Type B pancreatic cell (in vitro differentiated cells): ENCODE measurements around the gene DMXL2. TPM values are rescaled to one million over a fixed set of nuclear protein-coding genes. Genes with fewer than 3 reads are reported as not detected.

Source experiments
- DNase-seq: peaks from one replicate; pipeline ENCODE4 v3.0.0; 2021; ENCODE audit warnings: mixed read lengths; ENCODE audit not compliant: unreplicated experiment; ENCODE audit errors: extremely low spot score
- H3K27ac Mint-ChIP-seq: 2 replicates; pipeline ENCODE4 v1.8.0; 2021; ENCODE audit warnings: mild to moderate bottlenecking, mixed read lengths
- H3K27me3 Mint-ChIP-seq: 2 replicates; pipeline ENCODE4 v1.8.0; 2021; ENCODE audit warnings: mixed read lengths
- H3K36me3 Mint-ChIP-seq: 2 replicates; pipeline ENCODE4 v1.8.0; 2021; ENCODE audit warnings: mixed read lengths
- H3K4me1 Mint-ChIP-seq: one replicate; pipeline ENCODE4 v1.8.0; 2021; ENCODE audit warnings: mixed read lengths; ENCODE audit not compliant: unreplicated experiment
- H3K4me3 Mint-ChIP-seq: 2 replicates; pipeline ENCODE4 v1.8.0; 2021; ENCODE audit warnings: mild to moderate bottlenecking, mixed read lengths
- H3K9me3 Mint-ChIP-seq: 2 replicates; pipeline ENCODE4 v1.8.0; 2021; ENCODE audit warnings: mixed read lengths
- total RNA-seq: library from RNA; stranded (reverse); gene quantifications from 2 replicates; pipeline ENCODE4 v1.2.1, GENCODE V29; 2021; ENCODE audit warnings: low replicate concordance
- TF ChIP-seq, protein P1 (sequence below): fragments of 200-600 bp; sonication (generic); conservative IDR thresholded peaks from 2 replicates; pipeline ENCODE4 v1.5.0; 2021; ENCODE audit warnings: antibody characterized with exemption, mild to moderate bottlenecking

Gene DMXL2
- total RNA-seq, 1 donor from 2014 or later, result 34.3 TPM

DNA sequence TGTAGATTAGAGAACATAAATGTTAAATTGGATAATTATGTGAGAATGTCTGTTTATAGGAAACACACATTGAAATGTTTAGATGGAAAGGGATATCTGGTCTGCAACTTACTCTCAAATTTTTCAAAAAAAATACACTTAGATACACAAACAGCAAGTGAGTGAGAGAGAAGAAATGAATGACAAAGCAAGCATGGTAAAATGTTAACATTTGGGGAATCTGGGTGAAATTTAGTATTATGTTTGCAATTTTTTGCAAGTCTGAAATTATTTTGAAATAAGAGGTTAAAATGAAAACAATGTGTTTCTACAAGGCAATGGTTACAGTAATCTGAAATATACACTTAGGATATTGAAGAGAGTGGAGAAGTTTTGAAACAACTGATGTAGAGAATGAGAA, 146.8 kb downstream of the DMXL2 start:
- TF ChIP-seq, protein P1, sequence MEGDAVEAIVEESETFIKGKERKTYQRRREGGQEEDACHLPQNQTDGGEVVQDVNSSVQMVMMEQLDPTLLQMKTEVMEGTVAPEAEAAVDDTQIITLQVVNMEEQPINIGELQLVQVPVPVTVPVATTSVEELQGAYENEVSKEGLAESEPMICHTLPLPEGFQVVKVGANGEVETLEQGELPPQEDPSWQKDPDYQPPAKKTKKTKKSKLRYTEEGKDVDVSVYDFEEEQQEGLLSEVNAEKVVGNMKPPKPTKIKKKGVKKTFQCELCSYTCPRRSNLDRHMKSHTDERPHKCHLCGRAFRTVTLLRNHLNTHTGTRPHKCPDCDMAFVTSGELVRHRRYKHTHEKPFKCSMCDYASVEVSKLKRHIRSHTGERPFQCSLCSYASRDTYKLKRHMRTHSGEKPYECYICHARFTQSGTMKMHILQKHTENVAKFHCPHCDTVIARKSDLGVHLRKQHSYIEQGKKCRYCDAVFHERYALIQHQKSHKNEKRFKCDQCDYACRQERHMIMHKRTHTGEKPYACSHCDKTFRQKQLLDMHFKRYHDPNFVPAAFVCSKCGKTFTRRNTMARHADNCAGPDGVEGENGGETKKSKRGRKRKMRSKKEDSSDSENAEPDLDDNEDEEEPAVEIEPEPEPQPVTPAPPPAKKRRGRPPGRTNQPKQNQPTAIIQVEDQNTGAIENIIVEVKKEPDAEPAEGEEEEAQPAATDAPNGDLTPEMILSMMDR, result no peak
- Mint-ChIP-seq H3K9me3 (no peaks in the 10 kb centered on the region), H3K27me3 (no peaks in the 10 kb centered on the region)

DNA sequence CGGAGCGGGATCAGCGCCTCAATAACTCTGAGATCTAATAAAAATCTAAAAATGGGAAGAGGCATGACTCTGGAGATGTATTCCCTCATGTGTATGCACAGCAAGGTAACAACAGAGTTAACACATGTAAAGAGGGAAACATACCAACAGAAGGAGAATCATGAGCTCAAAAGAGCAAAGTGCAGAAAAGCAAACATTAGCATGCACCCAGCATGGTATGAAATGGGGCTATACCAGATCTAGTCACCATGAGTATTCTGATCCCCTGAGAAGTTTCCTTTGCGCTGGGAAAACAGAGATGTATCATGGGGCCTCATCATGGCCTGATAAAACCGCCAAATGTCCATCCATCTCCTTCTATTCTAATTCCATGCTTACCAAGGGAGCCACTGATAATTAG, 152.1 kb downstream of the DMXL2 start:
- H3K27ac Mint-ChIP-seq, result no peak overlapping the region
- TF ChIP-seq, protein P1, result no peak
- H3K36me3 Mint-ChIP-seq, result peaks cover 12% of the 10 kb centered on the region
- no peak for DNase-seq
- H3K4me3 Mint-ChIP-seq, result no peak overlapping the region
- no peaks in the 10 kb centered on the region for H3K27me3 Mint-ChIP-seq
- H3K4me1 Mint-ChIP-seq, result no peaks in the 10 kb centered on the region
- H3K9me3 Mint-ChIP-seq, result no peaks in the 10 kb centered on the region

More for the DNA sequence above, 146.8 kb downstream of the DMXL2 start:
- Mint-ChIP-seq H3K36me3 (peaks cover 4% of the 10 kb centered on the region), H3K27ac (no peak overlapping the region), H3K4me3 (no peak overlapping the region), H3K4me1 (no peaks in the 10 kb centered on the region)
- no peak for DNase-seq

DNA sequence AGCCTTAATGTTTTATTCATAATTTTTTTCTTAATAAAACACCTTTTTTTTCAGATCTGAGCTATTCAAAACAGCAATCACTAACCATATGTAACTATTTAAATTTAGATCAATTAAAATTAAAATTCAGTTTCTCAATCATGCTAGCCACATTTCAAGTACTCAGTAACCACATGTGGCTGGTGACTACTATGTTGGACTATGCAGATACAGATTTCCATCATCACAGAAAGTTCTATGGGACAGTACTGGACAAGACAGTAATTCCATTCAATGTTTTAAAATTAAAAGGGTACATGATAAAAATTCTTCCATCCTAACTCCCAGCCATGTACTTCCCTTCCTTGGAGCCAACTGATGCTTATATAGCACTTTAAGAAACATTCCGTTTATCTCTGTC, 161.8 kb downstream of the DMXL2 start:
- Mint-ChIP-seq H3K27me3 (no peaks in the 10 kb centered on the region), H3K4me3 (no peak overlapping the region), H3K27ac (no peak overlapping the region), H3K36me3 (peaks cover 24% of the 10 kb centered on the region), H3K9me3 (no peaks in the 10 kb centered on the region), H3K4me1 (no peaks in the 10 kb centered on the region)
- DNase-seq, result no peak
- TF ChIP-seq, protein P1, result no peak

- no peaks in the 10 kb centered on the region for H3K27me3 Mint-ChIP-seq
- no peak for DNase-seq
- TF ChIP-seq, protein P1, result no peak
- H3K36me3 Mint-ChIP-seq, result peaks cover 43% of the 10 kb centered on the region
- H3K4me1 Mint-ChIP-seq, result peaks cover 8% of the 10 kb centered on the region
- H3K27ac Mint-ChIP-seq, result no peak overlapping the region
- H3K4me3 Mint-ChIP-seq, result no peak overlapping the region
- H3K9me3 Mint-ChIP-seq, result no peaks in the 10 kb centered on the region
Measured at GRCh38 chr15:51450001-51450400, 172.6 kb downstream of the DMXL2 start.

- Mint-ChIP-seq H3K4me1 (peaks cover 8% of the 10 kb centered on the region), H3K4me3 (no peak overlapping the region), H3K27me3 (no peaks in the 10 kb centered on the region), H3K9me3 (no peaks in the 10 kb centered on the region), H3K36me3 (peaks cover 46% of the 10 kb centered on the region), H3K27ac (no peak overlapping the region)
- TF ChIP-seq, protein P1, result no peak
- no peak for DNase-seq
Measured at GRCh38 chr15:51448622-51449399, 173.8 kb downstream of the DMXL2 start.
